ENCODE data around the gene STRA8. TPM values are rescaled to one million over a fixed set of nuclear protein-coding genes. Genes with fewer than 3 reads are reported as not detected.

The STRA8 gene
- total and polyA plus RNA-seq, 2 of the 13 experiments (the other 11 are each of a cell fraction or from before 2014, with no cell fraction given), result not detected

GRCh38 chr7:135215180-135215579 is 18.5 kb upstream of the STRA8 start (continued):
- TF ChIP-seq, protein P1, sequence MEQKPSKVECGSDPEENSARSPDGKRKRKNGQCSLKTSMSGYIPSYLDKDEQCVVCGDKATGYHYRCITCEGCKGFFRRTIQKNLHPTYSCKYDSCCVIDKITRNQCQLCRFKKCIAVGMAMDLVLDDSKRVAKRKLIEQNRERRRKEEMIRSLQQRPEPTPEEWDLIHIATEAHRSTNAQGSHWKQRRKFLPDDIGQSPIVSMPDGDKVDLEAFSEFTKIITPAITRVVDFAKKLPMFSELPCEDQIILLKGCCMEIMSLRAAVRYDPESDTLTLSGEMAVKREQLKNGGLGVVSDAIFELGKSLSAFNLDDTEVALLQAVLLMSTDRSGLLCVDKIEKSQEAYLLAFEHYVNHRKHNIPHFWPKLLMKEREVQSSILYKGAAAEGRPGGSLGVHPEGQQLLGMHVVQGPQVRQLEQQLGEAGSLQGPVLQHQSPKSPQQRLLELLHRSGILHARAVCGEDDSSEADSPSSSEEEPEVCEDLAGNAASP (CRISPR knock-in tag; IDR thresholded peaks at IDR 0.05; ENCODE audit: borderline replicate concordance), result peak; percentile 53; the same call in 1 of the 2 replicates
- TF ChIP-seq PAXIP1 (CRISPR knock-in tag; conservative IDR thresholded peaks at IDR 0.05), result peak; percentile 50; the same call in 1 of the 2 replicates

- Histone ChIP-seq H2AFZ (ENCODE audit: low read length) (no peak overlapping the region), H3K27ac (ENCODE audit: extremely low read length, insufficient read depth, low read length) (no peak overlapping the region), H3K9ac (ENCODE audit: insufficient read depth, low read depth, low read length) (no peak overlapping the region), H3K4me1 (ENCODE audit: insufficient read depth, low read length) (peaks cover 47% of the 10 kb centered on the region), H3K36me3 (replicated peaks in 1 of 2; ENCODE audit: control insufficient read depth in 1 of 2, insufficient read depth in 2 of 2, low read length in 2 of 2) (no peaks in the 10 kb centered on the region), H4K20me1 (ENCODE audit: insufficient read depth, low read length) (no peaks in the 10 kb centered on the region), H3K4me2 (ENCODE audit: low read depth, low read length) (0 out of 2 replicates have a peak overlapping the region, but pooled peaks have one; percentile 40), H3K79me2 (ENCODE audit: insufficient read depth, low read length) (peaks cover 5% of the 10 kb centered on the region), H3K27me3 (ENCODE audit: control insufficient read depth in 1 of 2, insufficient read depth in 2 of 2, low read length in 2 of 2) (no peaks in the 10 kb centered on the region; a peak in 1 of 5 replicates), H3K4me3 (replicated peaks in 1 of 3; ENCODE audit: insufficient read depth in 1 of 3, low read depth in 2 of 3, low read length in 3 of 3) (no peak overlapping the region), H3K9me3 (ENCODE audit: low read length) (no peaks in the 10 kb centered on the region)
- 46% methylated on average over 3 of the region's 3 CpGs for WGBS (ENCODE audit: low lambda C conversion rate)
- CTCF ChIA-PET (ENCODE audit: low intra/inter-chr PET ratio, low total read pairs), result no interaction called here
- POLR2A ChIA-PET, result no interaction called here
- TF ChIP-seq SMARCE1 (IDR thresholded peaks at IDR 0.05; ENCODE audit: borderline replicate concordance) (no peak), SKI (IDR thresholded peaks at IDR 0.05; ENCODE audit: partially characterized antibody) (no peak), CREM (IDR thresholded peaks at IDR 0.05) (no peak), CREM (CRISPR knock-in tag; IDR thresholded peaks at IDR 0.05) (no peak), ZMAT3 (CRISPR knock-in tag; conservative IDR thresholded peaks at IDR 0.05) (no peak), ZNF451 (CRISPR knock-in tag; IDR thresholded peaks at IDR 0.05) (no peak), DBP (CRISPR knock-in tag; IDR thresholded peaks at IDR 0.05; ENCODE audit: not compliant biosample characterization) (no peak), ZNF788 (CRISPR knock-in tag; IDR thresholded peaks at IDR 0.05; ENCODE audit: borderline replicate concordance) (no peak), ZNF326 (CRISPR knock-in tag; IDR thresholded peaks at IDR 0.05; ENCODE audit: borderline replicate concordance) (no peak), ZFX (CRISPR knock-in tag; IDR thresholded peaks at IDR 0.05; ENCODE audit: low read depth) (no peak), PRMT3 (CRISPR knock-in tag; IDR thresholded peaks at IDR 0.05; ENCODE audit: borderline replicate concordance, low read depth) (no peak)
- DNase-seq (ENCODE audit: low spot score) (no peak), ATAC-seq (no peak), FAIRE-seq (no peak)
- in situ Hi-C loops (cut with HindIII; ENCODE audit: extremely low pct_ligation_motif_present, low pct_unique_long_range_greater_than_20kb), result no loop called here
- intact Hi-C loops (cut with micrococcal nuclease; ENCODE audit: unreplicated experiment), result loop anchor here (5.0 kb wide), 1 partner anchor 218 kb away; no protein-coding TSS in a partner anchor
- no TSS peak for BruUV-seq (replicated peaks)
These were observed 17.9 kb upstream of the STRA8 start for GRCh38 chr7:135215698-135216097.
